ENCODE results near the gene ST6GALNAC6. TPM values are rescaled to one million over a fixed set of nuclear protein-coding genes. Genes with fewer than 3 reads are reported as not detected.

The ST6GALNAC6 gene
- total and polyA plus RNA-seq, 2 of the 8 experiments (the other 6 are each of a cell fraction or from before 2014, with no cell fraction given): 43.7 to 64.4 TPM

DNA sequence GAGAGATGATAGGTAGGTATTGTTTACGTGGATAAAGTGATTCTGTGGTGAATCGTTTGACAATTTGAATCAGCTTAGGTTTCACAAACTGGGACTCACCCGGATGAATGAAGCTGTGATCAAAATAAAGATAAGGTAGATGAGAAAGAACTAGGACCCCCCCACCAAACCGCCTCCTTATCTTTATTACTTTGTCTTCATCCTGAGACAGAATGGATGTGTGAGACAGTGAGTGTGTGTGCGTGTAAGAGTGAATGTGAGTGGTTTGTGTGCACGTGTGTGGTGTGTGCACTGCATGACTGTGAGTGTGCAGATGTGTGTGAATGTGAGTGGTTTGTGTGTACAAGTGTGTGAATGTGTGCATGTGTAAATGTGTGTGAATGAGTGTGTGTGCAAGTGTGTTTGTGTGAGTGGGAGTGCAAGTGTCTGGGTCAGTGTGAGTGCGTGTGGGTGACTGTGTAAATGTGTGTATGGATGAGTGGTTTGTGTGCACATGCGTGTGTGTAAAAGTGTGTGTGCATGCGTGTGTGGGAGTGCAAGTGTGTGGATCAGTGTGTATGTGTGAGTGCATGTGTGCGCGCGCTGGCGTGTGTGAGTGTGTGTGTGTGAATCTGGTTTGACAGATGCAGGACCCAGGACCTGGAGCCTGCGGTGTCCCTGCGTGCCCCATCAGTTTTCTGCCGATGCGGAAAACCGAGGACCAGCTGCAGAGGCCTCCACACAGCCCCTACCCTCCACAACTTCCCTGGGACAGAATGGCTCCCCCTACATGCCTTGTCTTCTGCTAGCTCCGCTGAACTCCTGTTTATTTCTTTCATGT is 33.5 kb downstream of the ST6GALNAC6 start (continued):
- no peak for TF ChIP-seq CHD2 (IDR thresholded peaks at IDR 0.05; ENCODE audit: low read length)
- no peak for TF ChIP-seq EP300 (IDR thresholded peaks at IDR 0.05; ENCODE audit: borderline replicate concordance in 1 of 2, low read depth in 2 of 2, low read length in 2 of 2)
